Tibial nerve (tissue), 4 donors: ENCODE measurements around the gene CHADL. TPM values are rescaled to one million over a fixed set of nuclear protein-coding genes. Genes with fewer than 3 reads are reported as not detected.

Source experiments
- DNase-seq, 2 donors: peaks; one replicate each; pipeline ENCODE4 v3.0.0-alpha.2; 2019; ENCODE audit warnings: low spot score in 2 of 2
- H3K27ac ChIP-seq, 4 donors: fragments of 200-600 bp; sonication (generic) in 3 of 4; one replicate each; pipeline ENCODE4 v1.5.1; 2017 to 2019; ENCODE audit warnings: mild to moderate bottlenecking in 1 of 4
- H3K27me3 ChIP-seq, 2 donors: fragments of 200-600 bp; sonication (generic) in 1 of 2; one replicate each; pipeline versions ENCODE4 v1.5.1 to v1.6.0; 2017 to 2019
- H3K36me3 ChIP-seq, 3 donors: fragments of 200-600 bp; sonication (generic); one replicate each; pipeline ENCODE4 v1.5.1; 2018 to 2019
- H3K4me1 ChIP-seq, 4 donors: fragments of 200-600 bp; sonication (generic) in 3 of 4; one replicate each; pipeline ENCODE4 v1.5.1; 2017 to 2019
- H3K4me3 ChIP-seq, 4 donors: fragments of 200-600 bp; sonication (generic) in 3 of 4; one replicate each; pipeline ENCODE4 v1.5.1; 2017 to 2019; ENCODE audit warnings: mild to moderate bottlenecking in 1 of 4, moderate library complexity in 1 of 4
- H3K9me3 ChIP-seq, 4 donors: fragments of 200-600 bp; sonication (generic) in 3 of 4; one replicate each; pipeline ENCODE4 v1.5.1; 2017 to 2019
- CTCF ChIP-seq, 5 experiments: fragments of 200-600 bp in 3 of 5; fragments of 450-650 bp in 2 of 5; sonication (generic) in 3 of 5; IDR thresholded peaks; one replicate each; pipeline ENCODE4 v1.5.1; 2016 to 2019; ENCODE audit warnings: antibody characterized with exemption in 5 of 5, mild to moderate bottlenecking in 3 of 5, moderate library complexity in 2 of 5
- EP300 ChIP-seq, 2 donors: sonication (generic); formaldehyde crosslinking; IDR thresholded peaks; one replicate each; pipeline ENCODE4 v1.6.1; 2017; ENCODE audit warnings: antibody characterized with exemption in 2 of 2, mild to moderate bottlenecking in 1 of 2
- POLR2A ChIP-seq, 2 donors: fragments of 450-650 bp; IDR thresholded peaks; one replicate each; pipeline ENCODE4 v1.6.1; 2017; ENCODE audit warnings: antibody characterized with exemption in 2 of 2, mild to moderate bottlenecking in 2 of 2, moderate library complexity in 2 of 2
- WGBS, 2 donors: methylation state at CpG; one replicate each; pipeline ENCODE4 v1.1.5; 2018; 5-methylcytosine and 5-hydroxymethylcytosine counted together
- total RNA-seq, 4 donors: library from RNA; depleted of rRNA; stranded (reverse); fragments of >200 nt; gene quantifications; one replicate each; pipeline ENCODE4 v1.1.0, GENCODE V29; 2016

Gene CHADL
- total RNA-seq, 4 donors from 2014 or later = 25.3 to 32.0 (median 27.5) TPM

- DNase-seq = no peak
- H3K9me3 ChIP-seq = no peaks in the 10 kb centered on the region
- H3K27me3 ChIP-seq = no peaks in the 10 kb centered on the region
- H3K4me1 ChIP-seq = peaks cover 0 to 16% (median 5%) of the 10 kb centered on the region in 4 donors
- H3K36me3 ChIP-seq = peaks cover 0 to 50% (median 0%) of the 10 kb centered on the region in 3 donors
- TF ChIP-seq CTCF (IDR thresholded peaks at IDR 0.05) (no peak), POLR2A (IDR thresholded peaks at IDR 0.05) (no peak), EP300 (IDR thresholded peaks at IDR 0.05) (no peak)
- WGBS, 2 donors = 94 to 95% methylated on average over 9 of the region's 9 CpGs
- no peak overlapping the region for H3K4me3 ChIP-seq
- no peak overlapping the region for H3K27ac ChIP-seq
Observed at GRCh38 chr22:41206719-41207118, 34.0 kb downstream of the CHADL start.

GRCh38 chr22:41204992-41205900, 35.5 kb downstream of the CHADL start, which contains the start of gene L3MBTL2:
TSS of gene L3MBTL2 (plus strand) at chr22:41205312. CDS start at chr22:41205363, 51 bp downstream.
- Histone ChIP-seq H3K27me3 (no peaks in the 10 kb centered on the region), H3K36me3 (peaks cover 0 to 36% (median 0%) of the 10 kb centered on the region in 3 donors), H3K4me1 (peaks cover 0 to 16% (median 5%) of the 10 kb centered on the region in 4 donors), H3K4me3 (peak within 1 kb of the TSS; percentile 51 to 90 (median 69)), H3K9me3 (no peaks in the 10 kb centered on the region), H3K27ac (peak within 1 kb of the TSS in 3 of 4 donors; percentile 77 to 87 (median 79))
- 1 to 3% methylated on average over 35 to 46 of the region's 47 CpGs for WGBS, 2 donors
- DNase-seq = peak; percentile 95 to 98
- TF ChIP-seq POLR2A (IDR thresholded peaks at IDR 0.05) = peak in 1 of 2 donors; percentile 54
- TF ChIP-seq EP300 (IDR thresholded peaks at IDR 0.05) = peak; percentile 63 to 81
- TF ChIP-seq CTCF (IDR thresholded peaks at IDR 0.05) = peak in 1 of 5 experiments; percentile 25

GRCh38 chr22:41204066-41204465, 36.7 kb downstream of the CHADL start:
- Histone ChIP-seq H3K4me3 (no peak overlapping the region), H3K9me3 (no peaks in the 10 kb centered on the region), H3K4me1 (peaks cover 0 to 16% (median 5%) of the 10 kb centered on the region in 4 donors), H3K27me3 (no peaks in the 10 kb centered on the region), H3K27ac (no peak overlapping the region), H3K36me3 (peaks cover 0 to 24% (median 0%) of the 10 kb centered on the region in 3 donors)
- WGBS, 2 donors = 65 to 66% methylated on average over 6 of the region's 6 CpGs
- no peak for DNase-seq
- TF ChIP-seq POLR2A (IDR thresholded peaks at IDR 0.05) (no peak), CTCF (IDR thresholded peaks at IDR 0.05) (no peak), EP300 (IDR thresholded peaks at IDR 0.05) (no peak)

GRCh38 chr22:41203118-41203517, 37.6 kb downstream of the CHADL start:
- no peak overlapping the region for H3K4me3 ChIP-seq
- H3K9me3 ChIP-seq = no peaks in the 10 kb centered on the region
- H3K27me3 ChIP-seq = no peaks in the 10 kb centered on the region
- no peak overlapping the region for H3K27ac ChIP-seq
- peaks cover 0 to 23% (median 9%) of the 10 kb centered on the region in 4 donors for H3K4me1 ChIP-seq
- TF ChIP-seq POLR2A (IDR thresholded peaks at IDR 0.05) (no peak), CTCF (IDR thresholded peaks at IDR 0.05) (no peak), EP300 (IDR thresholded peaks at IDR 0.05) (no peak)
- no peak for DNase-seq
- peaks cover 0 to 15% (median 0%) of the 10 kb centered on the region in 3 donors for H3K36me3 ChIP-seq
- 94% methylated on average over 2 of the region's 2 CpGs for WGBS, 2 donors

GRCh38 chr22:41201141-41201540, 39.6 kb downstream of the CHADL start:
- WGBS, 2 donors = 70 to 77% methylated on average over 10 of the region's 10 CpGs
- no peak for TF ChIP-seq POLR2A (IDR thresholded peaks at IDR 0.05)
- no peak for TF ChIP-seq EP300 (IDR thresholded peaks at IDR 0.05)
- no peak for TF ChIP-seq CTCF (IDR thresholded peaks at IDR 0.05)
- Histone ChIP-seq H3K36me3 (peaks cover 0 to under 1% (median 0%) of the 10 kb centered on the region in 3 donors), H3K9me3 (no peaks in the 10 kb centered on the region), H3K4me3 (no peak overlapping the region), H3K27ac (no peak overlapping the region), H3K27me3 (no peaks in the 10 kb centered on the region), H3K4me1 (peaks cover 0 to 26% (median 18%) of the 10 kb centered on the region in 4 donors)
- DNase-seq = no peak
